Endothelial cell of umbilical vein (primary cell): Measurements from ENCODE around the gene FNIP1. TPM values are rescaled to one million over a fixed set of nuclear protein-coding genes. Genes with fewer than 3 reads are reported as not detected.

Source experiments
- BruUV-seq: library from RNA; stranded (reverse); fragments of 400-500 nt; replicated peaks from 2 replicates; lab custom pipeline; 2021; lab: Mats Ljungman, UMichigan
- CTCF ChIA-PET: fragments of 300-600, 350-600 bp; sonication (Branson Sonifier 250); formaldehyde crosslinking; loops from one replicate; lab custom pipeline; 2021; ENCODE audit warnings: antibody characterized with exemption, inconsistent platforms; lab: Charles Lee
- POLR2A ChIA-PET: fragments of 300-600, 350-600 bp; sonication (Branson Sonifier 250); formaldehyde crosslinking; loops from one replicate; lab custom pipeline; 2021; ENCODE audit warnings: antibody characterized with exemption, inconsistent platforms; lab: Charles Lee
- DNase-seq: peaks from one replicate; pipeline ENCODE4 v3.0.0-alpha.2; 2011; ENCODE audit warnings: low read depth, low spot score
- FAIRE-seq: peaks from 2 replicates; lab custom pipeline; 2011; peaks lifted over from hg19 to GRCh38; lab: Jason Lieb, UNC
- H2AFZ ChIP-seq: 2 replicates; pipeline ENCODE4 v1.6.0; 2012; ENCODE audit warnings: low read depth, low read length, control low read depth, inconsistent platforms
- H3K27ac ChIP-seq: 2 replicates; pipeline ENCODE4 v1.5.1; 2011; ENCODE audit warnings: low read depth, mild to moderate bottlenecking, control low read depth, low read length, moderate library complexity; ENCODE audit not compliant: insufficient read depth
- H3K27me3 ChIP-seq, 2 experiments: 2 replicates each; pipeline versions ENCODE4 v1.6.0 to v1.6.1; 2011; ENCODE audit warnings: low read length in 2 of 2, mixed read lengths in 1 of 2; ENCODE audit not compliant: control insufficient read depth in 2 of 2, insufficient read depth in 2 of 2
- H3K36me3 ChIP-seq, 2 experiments: 2 replicates in 1 of 2; 3 replicates in 1 of 2; pipeline ENCODE4 v1.5.1; 2011; ENCODE audit warnings: low read length in 2 of 2, mild to moderate bottlenecking in 1 of 2, moderate library complexity in 1 of 2; ENCODE audit not compliant: control insufficient read depth in 2 of 2, insufficient read depth in 2 of 2; ENCODE audit errors: extremely low read depth in 1 of 2
- H3K4me1 ChIP-seq: 3 replicates; pipeline ENCODE4 v1.5.1; 2011; ENCODE audit warnings: mild to moderate bottlenecking, low read length; ENCODE audit not compliant: control insufficient read depth, insufficient read depth; ENCODE audit errors: extremely low read depth
- H3K4me2 ChIP-seq: 2 replicates; pipeline ENCODE4 v1.6.1; 2011; ENCODE audit warnings: low read length, control low read depth, mixed read lengths; ENCODE audit not compliant: insufficient read depth
- H3K4me3 ChIP-seq, 3 experiments: fragments of 200-600 bp in 1 of 3; sonication (generic), shearing (Covaris generic) in 1 of 3; replicated peaks in 1 of 3; 2 replicates each; pipeline ENCODE4 v1.5.1; 2011 to 2016; ENCODE audit warnings: control low read depth in 3 of 3, low read length in 3 of 3, mild to moderate bottlenecking in 2 of 3, inconsistent platforms in 1 of 3, low read depth in 1 of 3, moderate library complexity in 1 of 3; ENCODE audit not compliant: insufficient read depth in 1 of 3
- H3K79me2 ChIP-seq: 2 replicates; pipeline ENCODE4 v1.6.0; 2012; ENCODE audit warnings: low read length, inconsistent platforms; ENCODE audit not compliant: control insufficient read depth, insufficient read depth
- H3K9ac ChIP-seq: replicated peaks from 2 replicates; pipeline ENCODE3; 2011; ENCODE audit warnings: low read length, control low read depth; ENCODE audit not compliant: insufficient read depth; ENCODE audit errors: extremely low read depth
- H3K9me1 ChIP-seq: replicated peaks from 3 replicates; pipeline ENCODE4 v1.6.0; 2011; ENCODE audit warnings: mild to moderate bottlenecking, low read length; ENCODE audit not compliant: control insufficient read depth, insufficient read depth; ENCODE audit errors: extremely low read depth
- H3K9me3 ChIP-seq: replicated peaks from 2 replicates; pipeline ENCODE4 v1.5.1; 2012; ENCODE audit warnings: low read length, inconsistent platforms; ENCODE audit not compliant: control insufficient read depth, insufficient read depth
- H4K20me1 ChIP-seq: replicated peaks from 2 replicates; pipeline ENCODE3; 2011; ENCODE audit warnings: mild to moderate bottlenecking, low read length; ENCODE audit not compliant: control insufficient read depth, insufficient read depth; ENCODE audit errors: extremely low read depth
- CTCF ChIP-seq, 2 donors: IDR thresholded peaks; 1 replicate in 1 of 2; 2 replicates in 1 of 2; pipeline ENCODE4 v1.5.1; 2011; ENCODE audit warnings: low read length in 2 of 2, mild to moderate bottlenecking in 2 of 2, moderate library complexity in 2 of 2, control low read depth in 1 of 2, inconsistent platforms in 1 of 2, low read depth in 1 of 2; ENCODE audit not compliant: insufficient read depth in 1 of 2; ENCODE audit errors: extremely low read depth in 1 of 2
- EZH2 ChIP-seq: IDR thresholded peaks from 2 replicates; pipeline ENCODE4 v1.6.1; 2012; ENCODE audit warnings: borderline replicate concordance, low read depth, mild to moderate bottlenecking, moderate library complexity, low read length, inconsistent platforms; ENCODE audit not compliant: severe bottlenecking
- FOS ChIP-seq: IDR thresholded peaks from 2 replicates; pipeline ENCODE4 v1.6.1; 2011; ENCODE audit warnings: mild to moderate bottlenecking, low read length, moderate library complexity, borderline replicate concordance; ENCODE audit not compliant: insufficient read depth
- GATA2 ChIP-seq: IDR thresholded peaks from 2 replicates; pipeline ENCODE4 v1.7.0; 2011; ENCODE audit warnings: low read depth, mild to moderate bottlenecking, moderate library complexity, mixed read lengths, low read length; ENCODE audit not compliant: insufficient read length, insufficient read depth
- MYC ChIP-seq: IDR thresholded peaks from one replicate; pipeline ENCODE4 v1.6.1; 2011; ENCODE audit warnings: mild to moderate bottlenecking, low read depth, low read length
- POLR2A ChIP-seq: IDR thresholded peaks from 2 replicates; pipeline ENCODE4 v1.6.1; 2012; ENCODE audit warnings: low read depth, mild to moderate bottlenecking, control low read depth, low read length
- POLR2AphosphoS5 ChIP-seq: IDR thresholded peaks from 2 replicates; pipeline ENCODE4 v1.6.1; 2012; ENCODE audit warnings: low read depth, mild to moderate bottlenecking, control low read depth, low read length, moderate library complexity; ENCODE audit not compliant: insufficient read depth
- dilution Hi-C: fragments of 300-500 bp; cut with MboI; formaldehyde crosslinking; loops from one replicate; pipeline ENCODE4 v1.15.0; 2019; ENCODE audit warnings: low sequenced_read_pairs; ENCODE audit not compliant: extremely low pct_ligation_motif_present
- intact Hi-C: fragments of 100-400 bp; cut with micrococcal nuclease; formaldehyde crosslinking; loops from one replicate; pipeline ENCODE4 v1.10.0; 2022
- polyA plus RNA-seq, 4 experiments: library from polyadenylated mRNA; depleted of rRNA in 3 of 4; stranded (reverse) in 3 of 4; unstranded in 1 of 4; fragments of >200 nt; gene quantifications; 2 replicates each; pipeline versions ENCODE4 v1.2.1 to v1.2.3, GENCODE V29; 2011 to 2012; ENCODE audit warnings: missing spikeins in 1 of 4
- total RNA-seq: library from RNA; stranded (reverse); gene quantifications from 2 replicates; pipeline ENCODE4 v1.2.3, GENCODE V29; 2021

Gene FNIP1
- total and polyA plus RNA-seq, 2 donors (not counting 3 experiments of a cell fraction or from before 2014, with no cell fraction given), result 5.9 to 27.3 TPM

GRCh38 chr5:131595088-131596033 is 201.5 kb downstream of the FNIP1 start:
- ChIA-PET CTCF (no interaction called here), POLR2A (no interaction called here)
- dilution Hi-C loops, result loop anchor here (25.0 kb wide), 1 partner anchor 417 kb away; the partner anchor contains the start of gene ACSL6
- Histone ChIP-seq H4K20me1 (no peaks in the 10 kb centered on the region), H3K4me3 (no peak overlapping the region), H3K36me3 (no peaks in the 10 kb centered on the region), H3K27ac (no peak overlapping the region), H3K4me2 (no peak overlapping the region), H2AFZ (no peak overlapping the region), H3K9ac (no peak overlapping the region), H3K9me3 (no peaks in the 10 kb centered on the region), H3K9me1 (no peaks in the 10 kb centered on the region), H3K4me1 (no peaks in the 10 kb centered on the region), H3K27me3 (no peaks in the 10 kb centered on the region), H3K79me2 (peaks cover 8% of the 10 kb centered on the region)
- no peak for FAIRE-seq
- intact Hi-C loops, result no loop called here
- DNase-seq, result no peak
- no TSS peak for BruUV-seq
- TF ChIP-seq POLR2AphosphoS5 (no peak), MYC (no peak), CTCF (IDR thresholded peaks at IDR 0.05; ENCODE audit: extremely low read depth in 1 of 2, insufficient read depth in 1 of 2, low read depth in 1 of 2, low read length in 2 of 2) (no peak), FOS (no peak), EZH2 (no peak), POLR2A (no peak), GATA2 (no peak)
